HG02943 (cell line): ENCODE data around the gene CFAP119.

Experiments used
- ATAC-seq: cut with Tn5 transposase; IDR thresholded peaks from one replicate; pipeline ENCODE4 v1.9.1; 2021; ENCODE audit warnings: mild to moderate bottlenecking, low read depth, moderate library complexity; ENCODE audit not compliant: unreplicated experiment

The CFAP119 gene

GRCh38 chr16:30741461-30741914 lies 20.4 kb downstream of the CFAP119 start:
- no peak for ATAC-seq

- no peak for ATAC-seq
Observed at GRCh38 chr16:30740364-30741251, 21.3 kb downstream of the CFAP119 start.

- ATAC-seq, result no peak
Observed at GRCh38 chr16:30738984-30739951, 22.6 kb downstream of the CFAP119 start.

- no peak for ATAC-seq
Observed at GRCh38 chr16:30737794-30738648, 23.8 kb downstream of the CFAP119 start.

- ATAC-seq, result no peak
Observed at GRCh38 chr16:30736995-30737793, 24.7 kb downstream of the CFAP119 start.

GRCh38 chr16:30731411-30731810 lies 30.5 kb downstream of the CFAP119 start:
- ATAC-seq, result no peak

GRCh38 chr16:30728899-30729672 lies 32.8 kb downstream of the CFAP119 start:
- ATAC-seq, result no peak

- no peak for ATAC-seq
Observed at GRCh38 chr16:30728321-30728720, 33.5 kb downstream of the CFAP119 start.

GRCh38 chr16:30725418-30725792 lies 36.5 kb downstream of the CFAP119 start:
- ATAC-seq, result no peak

- ATAC-seq, result no peak
Observed at GRCh38 chr16:30724641-30725417, 37.0 kb downstream of the CFAP119 start.

- no peak for ATAC-seq
Observed at GRCh38 chr16:30723725-30724355, 38.0 kb downstream of the CFAP119 start.

GRCh38 chr16:30722916-30723315 lies 38.9 kb downstream of the CFAP119 start:
- no peak for ATAC-seq

- ATAC-seq, result no peak
Observed at GRCh38 chr16:30722443-30722842, 39.4 kb downstream of the CFAP119 start.

- no peak for ATAC-seq
Observed at GRCh38 chr16:30721606-30722005, 40.3 kb downstream of the CFAP119 start.

- ATAC-seq, result no peak
Observed at GRCh38 chr16:30721167-30721566, 40.7 kb downstream of the CFAP119 start.

GRCh38 chr16:30720694-30721093 lies 41.2 kb downstream of the CFAP119 start:
- no peak for ATAC-seq

- ATAC-seq, result no peak
Observed at GRCh38 chr16:30720086-30720485, 41.8 kb downstream of the CFAP119 start.
